K562 (cell line): Measurements from ENCODE around the gene ATG4D. TPM values are rescaled to one million over a fixed set of nuclear protein-coding genes. Genes with fewer than 3 reads are reported as not detected.

ENCODE experiments used
- ARID1B ChIP-seq: fragments of 450-650 bp; IDR thresholded peaks from 2 replicates; pipeline ENCODE4 v1.6.1; 2016; ENCODE audit warnings: antibody characterized with exemption, mild to moderate bottlenecking, inconsistent platforms
- BHLHE40 ChIP-seq: IDR thresholded peaks from 2 replicates; pipeline ENCODE4 v1.6.1; 2011; ENCODE audit warnings: low read length, improper control_type of control experiment
- CBX3 ChIP-seq, 2 experiments: IDR thresholded peaks; 1 replicate in 1 of 2; 2 replicates in 1 of 2; pipeline ENCODE4 v1.6.1; 2012; ENCODE audit warnings: inconsistent platforms in 2 of 2, low read length in 2 of 2, borderline replicate concordance in 1 of 2, control low read depth in 1 of 2
- ETV5 ChIP-seq: sonication (generic); formaldehyde crosslinking; IDR thresholded peaks from 2 replicates; pipeline ENCODE4 v1.4.0; 2020; ENCODE audit warnings: low read depth, mild to moderate bottlenecking, missing genetic modification reagents
- KHSRP ChIP-seq: fragments of 450-650 bp; IDR thresholded peaks from 2 replicates; pipeline ENCODE4 v1.6.1; 2017
- NFATC3 ChIP-seq: fragments of 450-650 bp; IDR thresholded peaks from 2 replicates; pipeline ENCODE4 v1.6.1; 2017; ENCODE audit warnings: mild to moderate bottlenecking
- SOX6 ChIP-seq: fragments of 450-650 bp; IDR thresholded peaks from 2 replicates; pipeline ENCODE4 v1.6.1; 2014; ENCODE audit warnings: mild to moderate bottlenecking
- SP2 ChIP-seq: IDR thresholded peaks from 2 replicates; pipeline ENCODE4 v1.6.1; 2011; ENCODE audit warnings: mild to moderate bottlenecking, low read depth, low read length, moderate library complexity; ENCODE audit not compliant: poor library complexity, severe bottlenecking; ENCODE audit errors: extremely low read depth
- THRAP3 ChIP-seq: fragments of 450-650 bp; IDR thresholded peaks from 2 replicates; pipeline ENCODE4 v1.6.1; 2016; ENCODE audit warnings: mild to moderate bottlenecking, inconsistent platforms, borderline replicate concordance
- ZBTB33 ChIP-seq: sonication (generic); formaldehyde crosslinking; IDR thresholded peaks from 2 replicates; pipeline ENCODE4 v1.8.1; 2023; ENCODE audit warnings: mild to moderate bottlenecking, missing genetic modification reagents
- ZNF232 ChIP-seq: sonication (generic); formaldehyde crosslinking; IDR thresholded peaks from 2 replicates; pipeline ENCODE4 v1.8.0; 2022; ENCODE audit warnings: mild to moderate bottlenecking, missing genetic modification reagents
- ZNF347 ChIP-seq: fragments of 450-650 bp; formaldehyde crosslinking; IDR thresholded peaks from 2 replicates; pipeline ENCODE4 v1.4.0; 2020; ENCODE audit warnings: low read depth, mild to moderate bottlenecking, moderate library complexity
- ZSCAN32 ChIP-seq: fragments of 450-650 bp; formaldehyde crosslinking; IDR thresholded peaks from 2 replicates; pipeline ENCODE4 v1.4.0; 2020; ENCODE audit warnings: mild to moderate bottlenecking, moderate library complexity
- polyA plus RNA-seq, 8 experiments: library from polyadenylated mRNA; depleted of rRNA in 4 of 8; stranded (reverse) in 5 of 8; unstranded in 3 of 8; fragments of >200 nt; fragmentation: Nextera tagmentation in 2 of 8; fragmentation: Illumina TruSeq in 1 of 8; extraction: Ambion mirVana in 2 of 8; extraction: Trizol in 1 of 8; gene quantifications; 2 replicates each; pipeline versions ENCODE4 v1.2.1 to v1.2.3, GENCODE V29; 2011 to 2014; ENCODE audit warnings: inconsistent platforms in 1 of 8, missing spikeins in 1 of 8
- total RNA-seq, 7 experiments: library from RNA; depleted of rRNA in 6 of 7; stranded (reverse); fragments of >200 nt in 6 of 7; fragmentation: Illumina TruSeq in 2 of 7; extraction: Trizol in 2 of 7; gene quantifications; 2 replicates each; pipeline versions ENCODE4 v1.2.1 to v1.2.3, GENCODE V29; 2011 to 2021; ENCODE audit warnings: low replicate concordance in 1 of 7
- TF ChIP-seq, protein P1 (sequence below), 2 experiments: fragments of 450-650 bp; IDR thresholded peaks; 2 replicates each; pipeline ENCODE4 v1.6.1; 2016
- TF ChIP-seq, protein P2 (sequence below): fragments of 250-450 bp; sonication (Bioruptor Pico); IDR thresholded peaks from 2 replicates; pipeline ENCODE4 v1.4.0; 2020

Gene ATG4D
- total and polyA plus RNA-seq, 9 of the 15 experiments (the other 6 are each of a cell fraction or from before 2014, with no cell fraction given), result 0.51 to 66.1 (median 22.9) TPM

GRCh38 chr19:10503002-10503789 is 40.5 kb upstream of the ATG4D start, which contains the start of gene KEAP1 (continued):
- TF ChIP-seq CBX3 (IDR thresholded peaks at IDR 0.05; ENCODE audit: borderline replicate concordance in 1 of 2, low read length in 2 of 2), result 0 out of 3 replicates have a peak, but pooled peaks of 1 of the 2 experiments have one; percentile 12
- TF ChIP-seq KHSRP, result no peak
- TF ChIP-seq, protein P1, sequence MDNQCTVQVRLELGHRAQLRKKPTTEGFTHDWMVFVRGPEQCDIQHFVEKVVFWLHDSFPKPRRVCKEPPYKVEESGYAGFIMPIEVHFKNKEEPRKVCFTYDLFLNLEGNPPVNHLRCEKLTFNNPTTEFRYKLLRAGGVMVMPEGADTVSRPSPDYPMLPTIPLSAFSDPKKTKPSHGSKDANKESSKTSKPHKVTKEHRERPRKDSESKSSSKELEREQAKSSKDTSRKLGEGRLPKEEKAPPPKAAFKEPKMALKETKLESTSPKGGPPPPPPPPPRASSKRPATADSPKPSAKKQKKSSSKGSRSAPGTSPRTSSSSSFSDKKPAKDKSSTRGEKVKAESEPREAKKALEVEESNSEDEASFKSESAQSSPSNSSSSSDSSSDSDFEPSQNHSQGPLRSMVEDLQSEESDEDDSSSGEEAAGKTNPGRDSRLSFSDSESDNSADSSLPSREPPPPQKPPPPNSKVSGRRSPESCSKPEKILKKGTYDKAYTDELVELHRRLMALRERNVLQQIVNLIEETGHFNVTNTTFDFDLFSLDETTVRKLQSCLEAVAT (IDR thresholded peaks at IDR 0.05), result peak in 1 of 2 experiments; percentile 68; a peak in 2 of 4 replicates
- TF ChIP-seq, protein P2, sequence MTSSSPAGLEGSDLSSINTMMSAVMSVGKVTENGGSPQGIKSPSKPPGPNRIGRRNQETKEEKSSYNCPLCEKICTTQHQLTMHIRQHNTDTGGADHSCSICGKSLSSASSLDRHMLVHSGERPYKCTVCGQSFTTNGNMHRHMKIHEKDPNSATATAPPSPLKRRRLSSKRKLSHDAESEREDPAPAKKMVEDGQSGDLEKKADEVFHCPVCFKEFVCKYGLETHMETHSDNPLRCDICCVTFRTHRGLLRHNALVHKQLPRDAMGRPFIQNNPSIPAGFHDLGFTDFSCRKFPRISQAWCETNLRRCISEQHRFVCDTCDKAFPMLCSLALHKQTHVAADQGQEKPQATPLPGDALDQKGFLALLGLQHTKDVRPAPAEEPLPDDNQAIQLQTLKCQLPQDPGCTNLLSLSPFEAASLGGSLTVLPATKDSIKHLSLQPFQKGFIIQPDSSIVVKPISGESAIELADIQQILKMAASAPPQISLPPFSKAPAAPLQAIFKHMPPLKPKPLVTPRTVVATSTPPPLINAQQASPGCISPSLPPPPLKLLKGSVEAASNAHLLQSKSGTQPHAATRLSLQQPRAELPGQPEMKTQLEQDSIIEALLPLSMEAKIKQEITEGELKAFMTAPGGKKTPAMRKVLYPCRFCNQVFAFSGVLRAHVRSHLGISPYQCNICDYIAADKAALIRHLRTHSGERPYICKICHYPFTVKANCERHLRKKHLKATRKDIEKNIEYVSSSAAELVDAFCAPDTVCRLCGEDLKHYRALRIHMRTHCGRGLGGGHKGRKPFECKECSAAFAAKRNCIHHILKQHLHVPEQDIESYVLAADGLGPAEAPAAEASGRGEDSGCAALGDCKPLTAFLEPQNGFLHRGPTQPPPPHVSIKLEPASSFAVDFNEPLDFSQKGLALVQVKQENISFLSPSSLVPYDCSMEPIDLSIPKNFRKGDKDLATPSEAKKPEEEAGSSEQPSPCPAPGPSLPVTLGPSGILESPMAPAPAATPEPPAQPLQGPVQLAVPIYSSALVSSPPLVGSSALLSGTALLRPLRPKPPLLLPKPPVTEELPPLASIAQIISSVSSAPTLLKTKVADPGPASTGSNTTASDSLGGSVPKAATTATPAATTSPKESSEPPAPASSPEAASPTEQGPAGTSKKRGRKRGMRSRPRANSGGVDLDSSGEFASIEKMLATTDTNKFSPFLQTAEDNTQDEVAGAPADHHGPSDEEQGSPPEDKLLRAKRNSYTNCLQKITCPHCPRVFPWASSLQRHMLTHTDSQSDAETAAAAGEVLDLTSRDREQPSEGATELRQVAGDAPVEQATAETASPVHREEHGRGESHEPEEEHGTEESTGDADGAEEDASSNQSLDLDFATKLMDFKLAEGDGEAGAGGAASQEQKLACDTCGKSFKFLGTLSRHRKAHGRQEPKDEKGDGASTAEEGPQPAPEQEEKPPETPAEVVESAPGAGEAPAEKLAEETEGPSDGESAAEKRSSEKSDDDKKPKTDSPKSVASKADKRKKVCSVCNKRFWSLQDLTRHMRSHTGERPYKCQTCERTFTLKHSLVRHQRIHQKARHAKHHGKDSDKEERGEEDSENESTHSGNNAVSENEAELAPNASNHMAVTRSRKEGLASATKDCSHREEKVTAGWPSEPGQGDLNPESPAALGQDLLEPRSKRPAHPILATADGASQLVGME (CRISPR knock-in tag), result no peak; the same call in 1 of the 2 replicates
- TF ChIP-seq ETV5 (CRISPR knock-in tag), result peak; percentile 56; the same call in 1 of the 2 replicates
- TF ChIP-seq ZSCAN32, result no peak
- no peak for TF ChIP-seq THRAP3
- peak; percentile 72 for TF ChIP-seq ZBTB33 (CRISPR knock-in tag)
- TF ChIP-seq SOX6, result no peak
- TF ChIP-seq SP2, result no peak
- no peak for TF ChIP-seq NFATC3
- TF ChIP-seq BHLHE40, result no peak
- no peak for TF ChIP-seq ZNF347 (CRISPR knock-in tag)
- TF ChIP-seq ARID1B, result peak; percentile 35; the same call in 1 of the 2 replicates
- peak; percentile 83 for TF ChIP-seq ZNF232 (CRISPR knock-in tag)
